ENCODE data around the gene SDK2. TPM values are rescaled to one million over a fixed set of nuclear protein-coding genes. Genes with fewer than 3 reads are reported as not detected.
"Not testable (repeated sequence)": the region's sequence is repeated elsewhere in the genome, so short reads cannot be mapped to it uniquely, and the experiment has no call there.

The SDK2 gene
- total RNA-seq, 1 donor from 2014 or later = 31.2 TPM

DNA sequence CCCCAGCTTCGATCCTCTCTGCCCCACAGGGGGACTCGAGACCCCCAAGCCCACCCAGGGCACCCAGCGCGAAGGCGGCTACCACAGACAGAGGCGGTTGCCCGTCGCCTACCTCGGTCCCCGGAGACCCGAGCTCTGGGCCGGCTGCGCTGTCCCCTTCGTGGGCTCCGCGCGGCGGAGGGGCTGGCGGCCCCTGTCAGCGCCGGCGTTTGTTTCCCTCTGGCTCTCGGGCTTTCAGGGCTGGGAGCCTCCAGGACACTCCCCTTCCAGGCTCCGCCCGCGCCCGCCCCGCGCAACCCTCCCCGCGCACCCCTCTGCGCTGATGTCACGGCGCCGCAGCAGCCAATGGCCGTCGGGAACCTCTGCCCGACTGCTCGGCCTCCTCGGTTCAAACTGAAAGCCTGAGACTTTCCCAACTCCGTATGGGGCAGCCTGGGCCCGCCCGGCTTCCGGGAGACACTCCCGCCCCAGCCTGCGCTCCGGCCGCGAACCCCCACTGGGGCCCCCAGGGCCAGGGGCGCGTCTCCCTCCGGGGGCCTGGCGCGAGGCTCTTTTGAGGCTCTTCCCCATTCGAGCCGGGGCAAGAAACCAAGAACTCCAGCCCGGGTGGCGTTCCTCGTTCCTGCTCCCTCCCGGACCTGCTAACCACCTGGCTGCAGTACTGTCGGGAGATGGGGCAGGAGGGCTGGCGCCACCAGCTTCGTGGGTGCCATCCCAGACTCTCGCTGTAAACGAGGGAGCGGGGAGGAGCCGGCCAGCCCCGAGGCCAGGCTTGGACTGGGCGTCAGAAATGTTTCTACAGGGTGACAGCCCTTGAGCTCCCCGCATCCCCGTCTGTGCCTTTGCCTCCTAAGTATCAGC is 332.2 kb downstream of the SDK2 start, which contains the start of gene CDC42EP4:
CDC42EP4 (minus strand) TSS at position 221 of the 861 bp plus-strand sequence. CDS start 25,501 bp downstream, outside the sequence.
- Mint-ChIP-seq H3K9me3 (no peaks in the 10 kb centered on the region), H3K36me3 (ENCODE audit: low read depth) (no peaks in the 10 kb centered on the region), H3K4me1 (peaks cover 23% of the 10 kb centered on the region), H3K4me3 (peak within 1 kb of the TSS; percentile 95), H3K27ac (ENCODE audit: unreplicated experiment) (peak within 1 kb of the TSS; percentile 86), H3K27me3 (ENCODE audit: low read depth) (peaks cover 37% of the 10 kb centered on the region)
- TF ChIP-seq, protein P1, sequence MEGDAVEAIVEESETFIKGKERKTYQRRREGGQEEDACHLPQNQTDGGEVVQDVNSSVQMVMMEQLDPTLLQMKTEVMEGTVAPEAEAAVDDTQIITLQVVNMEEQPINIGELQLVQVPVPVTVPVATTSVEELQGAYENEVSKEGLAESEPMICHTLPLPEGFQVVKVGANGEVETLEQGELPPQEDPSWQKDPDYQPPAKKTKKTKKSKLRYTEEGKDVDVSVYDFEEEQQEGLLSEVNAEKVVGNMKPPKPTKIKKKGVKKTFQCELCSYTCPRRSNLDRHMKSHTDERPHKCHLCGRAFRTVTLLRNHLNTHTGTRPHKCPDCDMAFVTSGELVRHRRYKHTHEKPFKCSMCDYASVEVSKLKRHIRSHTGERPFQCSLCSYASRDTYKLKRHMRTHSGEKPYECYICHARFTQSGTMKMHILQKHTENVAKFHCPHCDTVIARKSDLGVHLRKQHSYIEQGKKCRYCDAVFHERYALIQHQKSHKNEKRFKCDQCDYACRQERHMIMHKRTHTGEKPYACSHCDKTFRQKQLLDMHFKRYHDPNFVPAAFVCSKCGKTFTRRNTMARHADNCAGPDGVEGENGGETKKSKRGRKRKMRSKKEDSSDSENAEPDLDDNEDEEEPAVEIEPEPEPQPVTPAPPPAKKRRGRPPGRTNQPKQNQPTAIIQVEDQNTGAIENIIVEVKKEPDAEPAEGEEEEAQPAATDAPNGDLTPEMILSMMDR (conservative IDR thresholded peaks at IDR 0.05) = no peak
- DNase-seq (ENCODE audit: low read depth, low spot score) = peak; percentile 92

DNA sequence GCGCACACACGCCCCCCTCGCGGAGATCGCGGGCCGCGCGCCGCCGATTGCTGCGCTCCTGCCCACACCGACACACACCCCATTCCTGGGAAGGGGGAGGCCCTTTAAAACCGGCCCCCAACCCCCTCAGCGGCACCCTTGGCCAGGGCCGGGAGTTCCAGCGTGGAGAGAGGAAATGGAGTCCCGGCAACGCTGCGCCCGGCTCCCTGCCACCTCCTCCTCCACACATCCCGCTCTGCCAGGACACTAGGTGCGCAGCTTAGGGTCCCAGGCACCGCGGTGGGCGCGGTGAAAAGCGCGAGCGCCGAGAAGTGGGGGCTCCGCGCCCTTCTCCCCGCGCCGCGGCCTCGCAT is 332.8 kb downstream of the SDK2 start:
- TF ChIP-seq, protein P1 (conservative IDR thresholded peaks at IDR 0.05) = no peak
- H3K4me3 Mint-ChIP-seq = peak overlapping the region; percentile 95

DNA sequence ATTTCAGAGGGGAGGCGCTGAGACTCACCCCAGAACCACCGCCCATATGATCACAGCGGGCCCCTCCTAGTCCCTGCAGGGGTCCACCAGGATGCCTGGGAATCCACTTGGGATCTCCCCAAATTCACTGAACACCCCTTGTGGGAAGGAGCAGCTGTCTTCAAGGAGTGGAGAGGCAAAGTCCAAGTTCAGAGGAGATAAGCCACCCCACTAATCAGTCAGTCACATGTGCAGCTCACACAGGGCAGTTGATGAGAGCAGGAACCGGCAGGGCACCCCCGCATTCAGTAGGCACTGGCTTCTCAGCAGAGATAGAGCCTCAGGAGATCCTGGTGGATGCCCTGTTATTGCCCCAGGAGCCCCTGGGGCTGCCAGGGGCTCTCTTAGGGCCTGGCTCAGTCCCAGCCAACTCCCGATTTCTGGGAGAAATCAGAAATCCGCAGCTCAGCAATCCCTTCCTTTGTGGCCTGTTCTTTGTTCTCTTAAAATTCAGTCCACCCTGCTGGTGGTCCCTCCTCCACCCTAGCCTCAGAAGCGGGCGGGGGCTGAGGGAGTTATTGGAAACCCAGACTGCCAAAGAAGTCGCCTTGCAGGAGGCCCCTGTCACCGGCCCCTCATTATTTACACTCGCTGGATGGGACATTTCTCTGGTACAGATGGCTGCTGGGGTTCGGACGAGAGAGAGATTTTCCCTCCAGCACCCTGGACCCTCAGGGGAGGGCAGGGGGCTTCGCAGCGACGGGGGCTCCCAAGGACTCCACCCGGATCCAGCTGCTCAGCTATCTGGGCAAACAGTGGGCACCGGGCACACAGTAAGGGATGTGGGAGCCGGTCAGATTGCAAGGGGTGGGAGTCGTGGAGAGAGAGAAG is 334.3 kb downstream of the SDK2 start:
- Mint-ChIP-seq H3K4me3 (peak overlapping the region; percentile 93), H3K27ac (ENCODE audit: unreplicated experiment) (peak overlapping the region; percentile 98), H3K9me3 (no peaks in the 10 kb centered on the region), H3K4me1 (peaks cover 32% of the 10 kb centered on the region), H3K27me3 (ENCODE audit: low read depth) (peaks cover 34% of the 10 kb centered on the region), H3K36me3 (ENCODE audit: low read depth) (no peaks in the 10 kb centered on the region)
- DNase-seq (ENCODE audit: low read depth, low spot score) = peak; percentile 30
- TF ChIP-seq, protein P1 (conservative IDR thresholded peaks at IDR 0.05) = no peak

More for the DNA sequence above, 332.8 kb downstream of the SDK2 start:
- DNase-seq (ENCODE audit: low read depth, low spot score) = no peak
- peaks cover 23% of the 10 kb centered on the region for H3K4me1 Mint-ChIP-seq
- peak overlapping the region; percentile 86 for H3K27ac Mint-ChIP-seq (ENCODE audit: unreplicated experiment)
- H3K9me3 Mint-ChIP-seq = no peaks in the 10 kb centered on the region
- peaks cover 37% of the 10 kb centered on the region for H3K27me3 Mint-ChIP-seq (ENCODE audit: low read depth)
- H3K36me3 Mint-ChIP-seq (ENCODE audit: low read depth) = no peaks in the 10 kb centered on the region

DNA sequence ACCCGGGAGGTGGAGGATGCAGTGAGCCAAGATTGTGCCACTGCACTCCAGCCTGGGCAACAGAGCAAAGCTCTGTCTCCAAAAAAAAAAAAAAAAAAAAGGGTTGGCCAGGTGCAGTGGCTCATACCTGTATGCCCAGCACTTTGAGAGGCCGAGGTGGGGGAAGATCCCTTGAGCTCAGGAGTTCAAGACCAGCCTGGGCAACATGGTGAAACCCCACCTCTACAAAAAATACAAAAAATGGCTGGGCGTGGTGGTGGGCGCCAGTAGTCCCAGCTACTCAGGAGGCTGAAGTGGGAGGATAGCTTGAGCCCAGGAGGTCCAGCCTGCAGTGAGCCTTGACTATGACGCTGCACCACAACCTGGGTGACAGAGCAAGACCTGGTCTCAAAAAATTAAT is 335.3 kb downstream of the SDK2 start:
- not testable (repeated sequence) for H3K36me3 Mint-ChIP-seq (ENCODE audit: low read depth); DNase-seq (ENCODE audit: low read depth, low spot score); H3K9me3 Mint-ChIP-seq; H3K27ac Mint-ChIP-seq (ENCODE audit: unreplicated experiment); H3K4me3 Mint-ChIP-seq
- Mint-ChIP-seq H3K4me1 (peaks cover 42% of the 10 kb centered on the region), H3K27me3 (ENCODE audit: low read depth) (peaks cover 32% of the 10 kb centered on the region)

DNA sequence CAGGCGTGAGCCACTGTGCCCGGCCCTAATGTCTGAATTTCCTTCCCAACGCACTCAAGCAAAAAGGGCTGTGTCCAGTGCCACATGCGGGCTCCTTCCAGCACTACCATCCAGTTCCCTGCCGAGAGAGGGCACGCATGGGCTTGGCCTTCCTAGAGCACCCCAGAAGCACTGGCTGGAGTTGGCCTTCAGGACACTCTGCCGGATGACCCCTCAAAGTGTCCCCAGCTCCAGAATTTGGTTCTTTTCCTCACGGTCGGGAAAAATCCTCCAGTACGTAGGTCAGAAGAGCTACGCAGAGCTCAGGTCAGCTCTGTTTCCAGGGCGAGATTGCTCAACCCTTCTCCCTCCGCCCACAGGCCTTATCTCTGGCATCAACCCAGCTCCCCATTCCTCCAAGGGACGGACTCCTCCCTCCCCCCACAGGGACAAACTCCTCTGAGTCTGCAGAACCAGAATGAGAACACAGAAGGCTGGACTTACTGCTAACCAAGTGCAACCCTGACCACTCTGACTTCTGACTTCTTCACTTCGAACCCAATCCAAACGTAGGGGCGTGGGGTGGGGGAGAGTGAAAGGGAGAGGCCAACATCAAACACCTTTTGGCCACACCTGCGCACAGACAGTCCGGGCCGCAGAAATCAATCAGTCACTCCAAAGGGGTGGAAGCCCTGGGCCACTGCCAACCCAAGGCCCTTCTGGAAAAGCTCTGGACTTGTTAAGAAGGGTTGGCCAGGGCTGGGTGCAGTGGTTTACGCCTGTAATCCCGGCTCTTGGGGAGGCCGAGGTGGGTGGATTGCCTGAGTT is 336.0 kb downstream of the SDK2 start:
- peak overlapping the region; percentile 27 for H3K27ac Mint-ChIP-seq (ENCODE audit: unreplicated experiment)
- H3K9me3 Mint-ChIP-seq = peaks cover 2% of the 10 kb centered on the region
- peaks cover 42% of the 10 kb centered on the region for H3K4me1 Mint-ChIP-seq

More for the DNA sequence above, 336.0 kb downstream of the SDK2 start:
- no peak for DNase-seq (ENCODE audit: low read depth, low spot score)
- TF ChIP-seq, protein P1 (conservative IDR thresholded peaks at IDR 0.05) = no peak
- Mint-ChIP-seq H3K4me3 (peak overlapping the region; percentile 78), H3K36me3 (ENCODE audit: low read depth) (peaks cover 2% of the 10 kb centered on the region), H3K27me3 (ENCODE audit: low read depth) (peaks cover 28% of the 10 kb centered on the region)
